OCI-LY1 (cell line): Measurements from ENCODE around the gene MACF1.

ENCODE experiments used
- H2AFZ ChIP-seq: fragments of 200-600 bp; sonication (generic), shearing (Covaris generic); 2 replicates; pipeline ENCODE4 v1.6.0; 2014; ENCODE audit warnings: antibody characterized with exemption, mild to moderate bottlenecking, low read length
- H3F3A ChIP-seq: fragments of 200-600 bp; sonication (generic), shearing (Covaris generic); 2 replicates; pipeline ENCODE4 v1.6.0; 2014; ENCODE audit warnings: mild to moderate bottlenecking, antibody characterized with exemption, low read length, moderate library complexity; ENCODE audit not compliant: insufficient read depth
- H3K27ac ChIP-seq: fragments of 200-600 bp; sonication (generic); 2 replicates; pipeline ENCODE4 v1.5.1; 2014; ENCODE audit warnings: low read length, mixed run types, mild to moderate bottlenecking, low read depth; ENCODE audit not compliant: poor library complexity, severe bottlenecking
- H3K27me3 ChIP-seq: fragments of 200-600 bp; sonication (generic); 2 replicates; pipeline ENCODE4 v1.6.0; 2014; ENCODE audit warnings: antibody characterized with exemption, mild to moderate bottlenecking, low read length, moderate library complexity; ENCODE audit not compliant: insufficient read depth
- H3K36me3 ChIP-seq: fragments of 200-600 bp; sonication (generic); 2 replicates; pipeline ENCODE4 v1.6.1; 2014; ENCODE audit warnings: mild to moderate bottlenecking, antibody characterized with exemption, low read length, moderate library complexity, mixed read lengths; ENCODE audit not compliant: insufficient read depth
- H3K4me1 ChIP-seq: fragments of 200-600 bp; sonication (generic); 2 replicates; pipeline ENCODE4 v1.5.1; 2014; ENCODE audit warnings: mild to moderate bottlenecking, low read length, moderate library complexity; ENCODE audit not compliant: insufficient read depth, severe bottlenecking
- H3K4me2 ChIP-seq: fragments of 200-600 bp; sonication (generic), shearing (Covaris generic); 2 replicates; pipeline ENCODE4 v1.6.1; 2014; ENCODE audit warnings: low read length
- H3K4me3 ChIP-seq: fragments of 200-600 bp; sonication (generic); 2 replicates; pipeline ENCODE4 v1.5.1; 2014; ENCODE audit warnings: low read length, low read depth, mild to moderate bottlenecking, mixed read lengths; ENCODE audit not compliant: poor library complexity, severe bottlenecking
- H3K79me2 ChIP-seq: fragments of 200-600 bp; shearing (Covaris generic); 2 replicates; pipeline ENCODE4 v1.6.1; 2016; ENCODE audit warnings: mixed run types, low read length, mixed read lengths; ENCODE audit not compliant: insufficient read depth
- H3K9ac ChIP-seq: fragments of 200-600 bp; sonication (generic), shearing (Covaris generic); 2 replicates; pipeline ENCODE4 v1.6.1; 2014; ENCODE audit warnings: mild to moderate bottlenecking, low read length, mixed read lengths
- H3K9me2 ChIP-seq: fragments of 200-600 bp; sonication (generic), shearing (Covaris generic); 2 replicates; pipeline ENCODE4 v1.6.1; 2014; ENCODE audit warnings: low read depth, mild to moderate bottlenecking, low read length, mixed read lengths
- H3K9me3 ChIP-seq: fragments of 200-600 bp; shearing (Covaris generic); 2 replicates; pipeline ENCODE4 v1.6.1; 2014; ENCODE audit warnings: low read length, mixed read lengths
- H4K20me1 ChIP-seq: fragments of 200-600 bp; sonication (generic), shearing (Covaris generic); 2 replicates; pipeline ENCODE4 v1.6.0; 2016; ENCODE audit warnings: mild to moderate bottlenecking, low read length; ENCODE audit not compliant: insufficient read depth
- CTCF ChIP-seq: fragments of 200-600 bp; sonication (generic), shearing (Covaris generic); IDR thresholded peaks from 2 replicates; pipeline ENCODE4 v1.5.1; 2017; ENCODE audit warnings: mild to moderate bottlenecking, antibody characterized with exemption, low read length, moderate library complexity, mixed read lengths
- EZH2 ChIP-seq: fragments of 200-600 bp; sonication (generic), shearing (Covaris generic); IDR thresholded peaks from 2 replicates; pipeline ENCODE4 v1.8.0; 2017; ENCODE audit warnings: borderline replicate concordance, mixed run types, mild to moderate bottlenecking, antibody characterized with exemption, low read length, moderate library complexity, mixed read lengths

Gene MACF1

DNA sequence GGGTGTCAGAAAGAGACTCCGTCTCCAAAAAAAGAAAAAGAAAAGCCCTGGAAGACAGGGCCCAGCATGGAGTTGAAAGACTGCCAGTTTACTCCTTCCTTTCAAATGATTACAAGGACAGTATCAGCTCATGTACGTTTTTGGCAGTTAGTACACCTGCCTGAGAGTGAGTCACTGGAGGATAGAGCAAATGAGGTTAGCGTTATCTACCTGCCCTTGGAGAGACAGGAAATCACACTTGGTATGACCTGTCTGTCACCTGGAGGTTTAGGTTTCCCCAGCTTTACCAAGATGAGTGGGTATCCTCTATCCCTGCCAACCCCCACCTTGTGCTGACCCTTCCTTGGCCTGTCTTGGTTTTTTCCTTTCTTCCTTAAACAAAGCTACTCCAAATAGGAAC, 190.1 kb downstream of the MACF1 start:
- Histone ChIP-seq H3K4me3 (no peak overlapping the region), H2AFZ (no peak overlapping the region), H3K27me3 (no peaks in the 10 kb centered on the region), H4K20me1 (no peaks in the 10 kb centered on the region), H3K9me2 (no peaks in the 10 kb centered on the region), H3K4me2 (no peak overlapping the region), H3K4me1 (peaks cover 18% of the 10 kb centered on the region), H3K9ac (no peak overlapping the region), H3F3A (no peaks in the 10 kb centered on the region), H3K9me3 (no peaks in the 10 kb centered on the region), H3K79me2 (no peaks in the 10 kb centered on the region), H3K36me3 (peaks cover 19% of the 10 kb centered on the region), H3K27ac (peak overlapping the region; percentile 20)
- no peak for TF ChIP-seq EZH2
- TF ChIP-seq CTCF, result no peak

DNA sequence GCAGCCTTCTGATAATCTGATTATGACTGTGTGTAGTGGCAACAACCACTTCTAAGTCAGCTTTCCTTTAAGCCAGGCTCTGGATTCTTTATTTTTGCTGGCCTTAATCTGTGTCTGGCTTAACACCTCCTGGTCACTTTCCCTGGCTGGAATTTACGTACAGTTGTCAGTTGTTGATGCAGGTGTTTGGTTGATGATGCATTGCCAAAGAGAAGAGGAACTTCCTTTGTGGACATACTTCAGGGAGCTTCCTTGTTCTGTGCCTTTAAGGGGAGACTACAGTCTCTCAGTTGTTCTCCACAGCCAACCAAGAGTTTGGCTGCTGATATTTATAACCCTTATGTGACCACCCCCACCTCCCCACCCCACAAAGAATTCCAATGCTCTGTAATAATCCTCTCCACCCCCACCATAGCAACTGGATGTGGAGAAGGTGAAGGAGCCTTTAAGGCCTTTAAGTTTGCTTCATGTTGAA, 190.9 kb downstream of the MACF1 start:
- peaks cover 18% of the 10 kb centered on the region for H3K4me1 ChIP-seq
- H2AFZ ChIP-seq, result no peak overlapping the region
- H3K27me3 ChIP-seq, result no peaks in the 10 kb centered on the region
- H4K20me1 ChIP-seq, result no peaks in the 10 kb centered on the region
- TF ChIP-seq CTCF (no peak), EZH2 (no peak)
- H3K9me2 ChIP-seq, result no peaks in the 10 kb centered on the region
- no peaks in the 10 kb centered on the region for H3K9me3 ChIP-seq
- H3K36me3 ChIP-seq, result peaks cover 11% of the 10 kb centered on the region; the same call in 1 of the 2 replicates
- no peaks in the 10 kb centered on the region for H3K79me2 ChIP-seq
- peak overlapping the region; percentile 20 for H3K27ac ChIP-seq
- H3K9ac ChIP-seq, result no peak overlapping the region
- no peaks in the 10 kb centered on the region for H3F3A ChIP-seq
- no peak overlapping the region for H3K4me3 ChIP-seq
- H3K4me2 ChIP-seq, result no peak overlapping the region

DNA sequence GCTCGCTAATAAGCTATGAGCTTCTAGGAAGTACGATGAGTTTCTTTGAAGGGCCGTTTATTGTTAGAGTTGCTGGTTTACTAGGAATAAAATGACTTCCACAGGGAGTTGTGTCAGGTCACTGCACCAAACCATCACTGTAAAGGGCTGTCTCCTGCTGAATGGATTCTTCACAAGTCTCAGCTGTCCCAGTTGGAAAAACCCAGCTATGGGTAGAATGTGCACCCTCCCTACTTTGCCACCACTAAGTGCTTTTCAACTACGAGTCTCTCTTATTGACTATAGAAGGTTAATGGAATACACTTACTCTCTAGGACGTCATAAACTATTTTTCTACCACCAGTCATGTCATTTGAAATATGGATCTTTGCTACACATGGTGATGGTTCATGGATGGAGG, 192.2 kb downstream of the MACF1 start:
- H3K4me1 ChIP-seq, result peaks cover 18% of the 10 kb centered on the region
- no peaks in the 10 kb centered on the region for H3K9me2 ChIP-seq
- no peaks in the 10 kb centered on the region for H3K27me3 ChIP-seq
- no peak overlapping the region for H3K4me3 ChIP-seq
- no peaks in the 10 kb centered on the region for H3K79me2 ChIP-seq
- H2AFZ ChIP-seq, result no peak overlapping the region
- H3K9me3 ChIP-seq, result no peaks in the 10 kb centered on the region
- H3K36me3 ChIP-seq, result peaks cover 6% of the 10 kb centered on the region; the same call in 1 of the 2 replicates
- H3F3A ChIP-seq, result no peaks in the 10 kb centered on the region
- H3K27ac ChIP-seq, result no peak overlapping the region
- no peaks in the 10 kb centered on the region for H4K20me1 ChIP-seq
- no peak overlapping the region for H3K9ac ChIP-seq
- no peak overlapping the region for H3K4me2 ChIP-seq
- TF ChIP-seq EZH2 (no peak), CTCF (no peak)
